ENCODE results near the gene RARS1.

RARS1 gene

GRCh38 chr5:168486136-168486879 is at the start of gene RARS1:
RARS1 (plus strand) TSS chr5:168486471; CDS start chr5:168486499, 28 bp downstream.
- DNase-seq = peak; percentile 92
- in situ Hi-C loops (cut with MboI; ENCODE audit: low pct_unique_long_range_greater_than_20kb, low sequenced_read_pairs) = no loop called here

- peak; percentile 22 for DNase-seq
- in situ Hi-C loops (cut with MboI; ENCODE audit: low pct_unique_long_range_greater_than_20kb, low sequenced_read_pairs) = no loop called here
Measured at GRCh38 chr5:168438349-168438748, 47.9 kb upstream of the RARS1 start.

- DNase-seq = no peak
- in situ Hi-C loops (cut with MboI; ENCODE audit: low pct_unique_long_range_greater_than_20kb, low sequenced_read_pairs) = no loop called here
Measured at GRCh38 chr5:168443533-168443932, 42.7 kb upstream of the RARS1 start.

GRCh38 chr5:168443950-168444700 is 42.1 kb upstream of the RARS1 start:
- DNase-seq = no peak
- in situ Hi-C loops (cut with MboI; ENCODE audit: low pct_unique_long_range_greater_than_20kb, low sequenced_read_pairs) = no loop called here

- in situ Hi-C loops (cut with MboI; ENCODE audit: low pct_unique_long_range_greater_than_20kb, low sequenced_read_pairs) = no loop called here
- no peak for DNase-seq
Measured at GRCh38 chr5:168446983-168447619, 39.2 kb upstream of the RARS1 start.

GRCh38 chr5:168447808-168448207 is 38.5 kb upstream of the RARS1 start:
- DNase-seq = no peak
- in situ Hi-C loops (cut with MboI; ENCODE audit: low pct_unique_long_range_greater_than_20kb, low sequenced_read_pairs) = no loop called here

GRCh38 chr5:168449166-168449565 is 37.1 kb upstream of the RARS1 start:
- in situ Hi-C loops (cut with MboI; ENCODE audit: low pct_unique_long_range_greater_than_20kb, low sequenced_read_pairs) = no loop called here
- no peak for DNase-seq

- in situ Hi-C loops (cut with MboI; ENCODE audit: low pct_unique_long_range_greater_than_20kb, low sequenced_read_pairs) = no loop called here
- no peak for DNase-seq
Measured at GRCh38 chr5:168451565-168451964, 34.7 kb upstream of the RARS1 start.

GRCh38 chr5:168455201-168455600 is 31.1 kb upstream of the RARS1 start:
- in situ Hi-C loops (cut with MboI; ENCODE audit: low pct_unique_long_range_greater_than_20kb, low sequenced_read_pairs) = no loop called here
- DNase-seq = no peak

GRCh38 chr5:168457542-168457941 is 28.7 kb upstream of the RARS1 start:
- in situ Hi-C loops (cut with MboI; ENCODE audit: low pct_unique_long_range_greater_than_20kb, low sequenced_read_pairs) = no loop called here
- DNase-seq = no peak

GRCh38 chr5:168460606-168461005 is 25.7 kb upstream of the RARS1 start:
- in situ Hi-C loops (cut with MboI; ENCODE audit: low pct_unique_long_range_greater_than_20kb, low sequenced_read_pairs) = no loop called here
- no peak for DNase-seq

GRCh38 chr5:168463081-168463480 is 23.2 kb upstream of the RARS1 start:
- DNase-seq = no peak
- in situ Hi-C loops (cut with MboI; ENCODE audit: low pct_unique_long_range_greater_than_20kb, low sequenced_read_pairs) = no loop called here

- in situ Hi-C loops (cut with MboI; ENCODE audit: low pct_unique_long_range_greater_than_20kb, low sequenced_read_pairs) = no loop called here
- DNase-seq = no peak
Measured at GRCh38 chr5:168464214-168464613, 22.1 kb upstream of the RARS1 start.

- in situ Hi-C loops (cut with MboI; ENCODE audit: low pct_unique_long_range_greater_than_20kb, low sequenced_read_pairs) = no loop called here
- DNase-seq = no peak
Measured at GRCh38 chr5:168464641-168465040, 21.6 kb upstream of the RARS1 start.

- DNase-seq = no peak
- in situ Hi-C loops (cut with MboI; ENCODE audit: low pct_unique_long_range_greater_than_20kb, low sequenced_read_pairs) = no loop called here
Measured at GRCh38 chr5:168467755-168468330, 18.4 kb upstream of the RARS1 start.

GRCh38 chr5:168468836-168469235 is 17.4 kb upstream of the RARS1 start:
- in situ Hi-C loops (cut with MboI; ENCODE audit: low pct_unique_long_range_greater_than_20kb, low sequenced_read_pairs) = no loop called here
- no peak for DNase-seq

- DNase-seq = no peak
Measured at GRCh38 chr5:168469816-168470215, 16.5 kb upstream of the RARS1 start.

GRCh38 chr5:168471785-168472184 is 14.5 kb upstream of the RARS1 start:
- no peak for DNase-seq
- in situ Hi-C loops (cut with MboI; ENCODE audit: low pct_unique_long_range_greater_than_20kb, low sequenced_read_pairs) = no loop called here

More at GRCh38 chr5:168469816-168470215, 16.5 kb upstream of the RARS1 start:
- in situ Hi-C loops (cut with MboI; ENCODE audit: low pct_unique_long_range_greater_than_20kb, low sequenced_read_pairs) = no loop called here

GRCh38 chr5:168472329-168472728 is 13.9 kb upstream of the RARS1 start:
- in situ Hi-C loops (cut with MboI; ENCODE audit: low pct_unique_long_range_greater_than_20kb, low sequenced_read_pairs) = no loop called here
- DNase-seq = no peak

- in situ Hi-C loops (cut with MboI; ENCODE audit: low pct_unique_long_range_greater_than_20kb, low sequenced_read_pairs) = no loop called here
- DNase-seq = no peak
Measured at GRCh38 chr5:168474319-168474718, 12.0 kb upstream of the RARS1 start.

Measured in KBM-7 (cell line).